ENCODE data around the gene TMEM44. TPM values are rescaled to one million over a fixed set of nuclear protein-coding genes. Genes with fewer than 3 reads are reported as not detected.
"Not testable (repeated sequence)": the region's sequence is repeated elsewhere in the genome, so short reads cannot be mapped to it uniquely, and the experiment has no call there.

Gene TMEM44
- total RNA-seq, 1 donor from 2014 or later, result 20.2 TPM

GRCh38 chr3:194609601-194610000 is 23.6 kb downstream of the TMEM44 start:
- DNase-seq (ENCODE audit: low spot score), result no peak

- no peak for DNase-seq (ENCODE audit: low spot score)
Measured at GRCh38 chr3:194608981-194609380, 24.2 kb downstream of the TMEM44 start.

- no peak for DNase-seq (ENCODE audit: low spot score)
Measured at GRCh38 chr3:194607592-194608389, 25.4 kb downstream of the TMEM44 start.

DNA sequence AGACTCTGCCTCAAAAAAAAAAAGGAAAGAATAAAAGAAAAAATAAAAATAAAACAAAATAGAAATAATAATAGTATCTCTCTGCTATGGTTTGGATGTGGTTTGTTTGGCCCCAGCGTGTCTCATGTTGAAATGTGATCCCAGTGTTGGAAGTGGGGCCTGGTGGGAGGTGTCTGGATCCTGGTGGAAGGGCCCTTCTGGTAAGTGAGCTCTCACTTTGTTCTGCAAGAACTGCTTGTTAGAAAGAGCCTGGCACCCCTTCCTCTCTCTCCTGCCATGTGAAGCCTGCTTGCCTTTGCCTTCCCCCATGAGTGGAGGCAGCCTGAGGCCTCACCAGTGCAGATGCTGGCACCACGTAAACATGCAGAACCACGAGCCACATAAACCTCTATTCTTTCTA is 26.3 kb downstream of the TMEM44 start:
- no peak for DNase-seq (ENCODE audit: low spot score)

- no peak for DNase-seq (ENCODE audit: low spot score)
Measured at GRCh38 chr3:194606163-194606562, 27.1 kb downstream of the TMEM44 start.

DNA sequence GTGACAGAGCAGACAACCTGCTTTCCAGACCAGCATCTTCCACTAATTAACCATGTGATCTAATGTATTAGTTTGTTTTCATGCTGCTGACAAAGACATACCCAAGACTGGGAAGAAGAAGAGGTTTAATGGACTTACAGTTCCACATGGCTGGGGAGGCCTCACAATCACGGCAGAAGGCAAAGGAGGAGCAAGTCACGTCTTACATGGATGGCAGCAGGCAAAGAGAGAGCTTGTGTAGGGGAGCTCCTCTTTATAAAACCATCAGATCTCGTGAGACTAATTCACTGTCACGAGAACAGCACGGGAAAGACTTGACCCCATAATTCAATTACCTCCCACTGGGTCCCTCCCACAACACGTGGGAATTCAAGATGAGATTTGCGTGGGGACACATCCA is 27.9 kb downstream of the TMEM44 start:
- not testable (repeated sequence) for DNase-seq (ENCODE audit: low spot score)

- no peak for DNase-seq (ENCODE audit: low spot score)
Measured at GRCh38 chr3:194604837-194605236, 28.4 kb downstream of the TMEM44 start.

GRCh38 chr3:194604126-194604525 is 29.1 kb downstream of the TMEM44 start:
- DNase-seq (ENCODE audit: low spot score), result no peak

- no peak for DNase-seq (ENCODE audit: low spot score)
Measured at GRCh38 chr3:194602669-194603171, 30.5 kb downstream of the TMEM44 start.

DNA sequence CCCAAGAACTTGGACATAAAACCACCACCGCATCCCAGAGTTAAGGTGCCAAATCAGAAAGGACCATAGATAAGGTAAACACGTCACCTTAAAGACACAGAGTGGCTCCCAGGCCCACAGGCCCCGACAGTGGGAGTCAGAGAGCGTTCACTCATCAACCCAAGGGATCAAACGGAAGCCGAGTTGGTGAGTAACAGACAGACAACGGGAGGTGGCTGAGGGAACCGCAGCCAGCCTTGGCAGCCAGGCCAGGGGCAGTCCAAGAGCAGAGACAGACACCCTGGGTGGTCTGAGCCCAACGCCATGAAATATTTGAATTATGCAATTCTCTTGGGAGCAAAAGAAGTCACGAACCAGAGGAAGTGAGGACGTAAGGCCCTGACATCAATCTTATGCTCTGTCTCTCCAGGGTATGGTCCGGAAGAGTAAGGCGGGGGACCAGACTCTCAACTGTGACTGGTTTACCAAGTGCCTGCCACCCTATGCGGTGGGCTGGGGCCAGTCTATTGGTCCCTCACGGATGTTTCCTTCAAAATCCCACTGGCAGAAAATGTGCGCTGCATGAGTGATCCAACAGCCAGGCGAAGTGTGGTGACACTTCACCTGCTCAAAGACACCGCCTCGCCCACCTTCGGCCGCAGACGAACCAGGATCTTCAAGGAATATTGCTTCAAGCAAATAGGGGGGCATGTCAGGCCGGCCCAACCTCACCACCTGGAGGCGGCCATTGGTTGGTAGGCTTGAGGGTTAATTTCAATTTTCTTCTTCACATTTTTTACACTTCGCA is 34.3 kb downstream of the TMEM44 start:
- no peak for DNase-seq (ENCODE audit: low spot score)

GRCh38 chr3:194596906-194597305 is 36.3 kb downstream of the TMEM44 start:
- DNase-seq (ENCODE audit: low spot score), result no peak

- no peak for DNase-seq (ENCODE audit: low spot score)
Measured at GRCh38 chr3:194592798-194593752, 40.1 kb downstream of the TMEM44 start.

DNA sequence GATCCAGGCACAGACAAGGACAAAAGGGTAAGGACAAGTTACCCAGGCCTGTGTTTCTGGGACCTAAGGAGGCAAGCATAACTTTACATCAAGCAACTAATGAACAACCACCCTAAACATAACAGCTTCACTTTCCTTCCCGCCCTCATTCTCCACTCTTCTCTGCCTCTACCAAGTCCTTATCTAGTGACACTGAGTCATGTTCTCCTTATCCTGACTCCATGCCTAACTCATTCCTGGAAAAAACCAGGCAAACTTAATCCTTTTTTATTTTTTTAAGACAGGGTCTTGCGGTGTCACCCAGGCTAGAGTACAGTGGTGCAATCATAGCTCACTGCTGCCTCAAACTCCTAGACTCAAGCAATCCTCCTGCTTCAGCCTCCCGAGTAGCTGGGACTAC is 44.5 kb downstream of the TMEM44 start:
- DNase-seq (ENCODE audit: low spot score), result no peak

- no peak for DNase-seq (ENCODE audit: low spot score)
Measured at GRCh38 chr3:194588236-194588635, 45.0 kb downstream of the TMEM44 start.

GRCh38 chr3:194587438-194587931 is 45.7 kb downstream of the TMEM44 start:
- DNase-seq (ENCODE audit: low spot score), result no peak

GRCh38 chr3:194586836-194587235 is 46.4 kb downstream of the TMEM44 start:
- DNase-seq (ENCODE audit: low spot score), result no peak

GRCh38 chr3:194585880-194586281 is 47.3 kb downstream of the TMEM44 start:
- no peak for DNase-seq (ENCODE audit: low spot score)

GRCh38 chr3:194584866-194585265 is 48.4 kb downstream of the TMEM44 start:
- no peak for DNase-seq (ENCODE audit: low spot score)

DNA sequence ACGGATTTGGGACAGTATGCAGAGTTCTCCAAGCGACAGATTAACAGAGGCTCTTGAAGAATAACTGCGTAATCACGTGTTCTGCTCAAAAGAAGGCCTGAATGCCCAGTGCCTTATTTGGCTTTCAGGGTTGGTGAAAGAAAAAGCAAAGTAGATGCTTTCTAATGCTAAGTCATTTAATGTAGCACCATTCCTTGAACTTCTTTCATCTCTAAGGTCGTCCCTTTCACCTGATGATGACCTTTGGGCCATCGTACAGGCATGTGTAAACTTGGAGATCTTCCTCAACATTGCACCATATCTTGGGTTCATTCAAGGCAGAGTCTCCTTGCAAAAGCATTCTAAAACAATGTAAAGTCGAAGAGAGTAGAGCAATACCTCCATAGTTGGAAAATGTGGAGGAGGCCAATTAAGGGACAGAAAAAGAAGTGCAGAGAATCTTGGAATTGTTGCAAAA is 48.9 kb downstream of the TMEM44 start:
- no peak for DNase-seq (ENCODE audit: low spot score)

GRCh38 chr3:194582196-194582905 is 50.9 kb downstream of the TMEM44 start:
- DNase-seq (ENCODE audit: low spot score), result no peak
